B cell (primary cell): Measurements from ENCODE around the gene CNGB1. TPM values are rescaled to one million over a fixed set of nuclear protein-coding genes. Genes with fewer than 3 reads are reported as not detected.

Experiments used
- ATAC-seq: fragments of 200-7000 bp; cut with Tn5 transposase; one replicate; pipeline ENCODE4 v1.10.0; 2021; ENCODE audit warnings: low read depth, mild to moderate bottlenecking, moderate number of reproducible peaks, moderate library complexity
- CTCF ChIA-PET: fragments of 350-600 bp; sonication (Branson Sonifier 250); formaldehyde crosslinking; loops from one replicate; lab custom pipeline; 2021; ENCODE audit warnings: antibody characterized with exemption, inconsistent platforms; lab: Charles Lee
- POLR2A ChIA-PET: fragments of 350-600 bp; sonication (Branson Sonifier 250); formaldehyde crosslinking; loops from one replicate; lab custom pipeline; 2021; ENCODE audit warnings: antibody characterized with exemption; lab: Charles Lee
- DNase-seq: peaks from one replicate; pipeline ENCODE4 v3.0.0; 2013
- H2AFZ ChIP-seq: 2 replicates; pipeline ENCODE4 v1.6.1; 2012; ENCODE audit warnings: mild to moderate bottlenecking, low read depth, low read length; ENCODE audit not compliant: insufficient read depth, poor library complexity, severe bottlenecking
- H3K27ac ChIP-seq, 2 donors: 1 replicate in 1 of 2; 2 replicates in 1 of 2; pipeline ENCODE4 v1.5.1; 2012 to 2013; ENCODE audit warnings: low read length in 2 of 2, mild to moderate bottlenecking in 2 of 2, moderate library complexity in 1 of 2
- H3K27me3 ChIP-seq, 4 experiments: fragments of 200-600 bp in 1 of 4; sonication (generic) in 1 of 4; replicated peaks in 1 of 4; 1 replicate in 2 of 4; 2 replicates in 2 of 4; pipeline versions ENCODE4 v1.6.1 to v1.7.0; 2013 to 2016; ENCODE audit warnings: low read length in 3 of 4, mild to moderate bottlenecking in 2 of 4, mixed read lengths in 1 of 4, moderate library complexity in 1 of 4; ENCODE audit not compliant: insufficient read depth in 4 of 4, control insufficient read depth in 3 of 4; ENCODE audit errors: control extremely low read depth in 1 of 4
- H3K36me3 ChIP-seq, 2 experiments: replicated peaks in 1 of 2; 1 replicate in 1 of 2; 2 replicates in 1 of 2; pipeline versions ENCODE4 v1.6.1 to v1.7.1; 2013; ENCODE audit warnings: low read length in 1 of 2; ENCODE audit not compliant: insufficient read depth in 2 of 2, control insufficient read depth in 1 of 2; ENCODE audit errors: control extremely low read depth in 1 of 2, extremely low read depth in 1 of 2
- H3K4me1 ChIP-seq, 2 donors: fragments of 200-600 bp in 1 of 2; sonication (generic) in 1 of 2; 1 replicate in 1 of 2; 2 replicates in 1 of 2; pipeline versions ENCODE4 v1.5.1 to v1.6.1; 2013 to 2017; ENCODE audit warnings: low read length in 2 of 2; ENCODE audit not compliant: control insufficient read depth in 2 of 2, insufficient read depth in 2 of 2
- H3K4me2 ChIP-seq: replicated peaks from 2 replicates; pipeline ENCODE3; 2012; ENCODE audit warnings: mild to moderate bottlenecking, low read depth, low read length; ENCODE audit not compliant: poor library complexity, severe bottlenecking
- H3K4me3 ChIP-seq, 5 experiments: fragments of 200-600 bp in 1 of 5; sonication (generic) in 1 of 5; 1 replicate in 3 of 5; 2 replicates in 2 of 5; pipeline versions ENCODE4 v1.5.1 to v1.7.0; 2011 to 2016; ENCODE audit warnings: low read length in 4 of 5, mild to moderate bottlenecking in 4 of 5, low read depth in 2 of 5, control low read depth in 1 of 5, moderate library complexity in 1 of 5; ENCODE audit not compliant: insufficient read depth in 1 of 5; ENCODE audit errors: control extremely low read depth in 1 of 5, extremely low read depth in 1 of 5
- H3K79me2 ChIP-seq: fragments of 200-600 bp; sonication (generic); one replicate; pipeline ENCODE4 v1.6.0; 2016; ENCODE audit warnings: low read length; ENCODE audit not compliant: control insufficient read depth, insufficient read depth
- H3K9ac ChIP-seq: fragments of 200-600 bp; sonication (generic); 2 replicates; pipeline ENCODE4 v1.6.1; 2017; ENCODE audit warnings: mild to moderate bottlenecking, low read length, moderate library complexity
- H3K9me3 ChIP-seq, 3 donors: one replicate each; pipeline versions ENCODE4 v1.6.1 to v1.7.1; 2013; ENCODE audit warnings: low read length in 2 of 3; ENCODE audit not compliant: control insufficient read depth in 2 of 3, insufficient read depth in 1 of 3; ENCODE audit errors: control extremely low read depth in 1 of 3
- H4K20me1 ChIP-seq: 2 replicates; pipeline ENCODE4 v1.6.0; 2012; ENCODE audit warnings: mild to moderate bottlenecking, low read length; ENCODE audit not compliant: insufficient read depth, control insufficient read depth, poor library complexity, severe bottlenecking
- H3K27ac Mint-ChIP-seq: one replicate; pipeline ENCODE4 v1.8.0; 2021; ENCODE audit warnings: mixed read lengths
- H3K27me3 Mint-ChIP-seq: one replicate; pipeline ENCODE4 v1.8.0; 2021; ENCODE audit warnings: mixed read lengths
- H3K4me1 Mint-ChIP-seq: one replicate; pipeline ENCODE4 v1.8.0; 2021; ENCODE audit warnings: mixed read lengths
- H3K4me3 Mint-ChIP-seq: one replicate; pipeline ENCODE4 v1.8.0; 2021; ENCODE audit warnings: mixed read lengths
- H3K9me3 Mint-ChIP-seq: one replicate; pipeline ENCODE4 v1.8.0; 2022; ENCODE audit warnings: mixed read lengths; ENCODE audit not compliant: insufficient read depth
- EZH2 ChIP-seq: IDR thresholded peaks from 2 replicates; pipeline ENCODE4 v1.6.1; 2012; ENCODE audit warnings: borderline replicate concordance, low read depth, mild to moderate bottlenecking, moderate library complexity, low read length; ENCODE audit not compliant: insufficient read depth, poor library complexity, severe bottlenecking
- WGBS: methylation state at CpG from one replicate; pipeline ENCODE4 v1.1.5; 2013; ENCODE audit warnings: missing lambda C conversion rate; ENCODE audit not compliant: insufficient coverage; 5-methylcytosine and 5-hydroxymethylcytosine counted together
- intact Hi-C: fragments of 100-400 bp; cut with micrococcal nuclease; formaldehyde crosslinking; loops from one replicate; pipeline ENCODE4 v1.10.0; 2022
- polyA plus RNA-seq: library from polyadenylated mRNA; depleted of rRNA; stranded (reverse); fragments of >200 nt; gene quantifications from 2 replicates; pipeline ENCODE4 v1.2.3, GENCODE V29; 2012
- total RNA-seq, 2 donors: library from RNA; stranded (reverse); fragments of 120-200 nt in 1 of 2; gene quantifications; 1 replicate in 1 of 2; 2 replicates in 1 of 2; pipeline versions ENCODE4 v1.2.3 to v1.2.4, GENCODE V29; 2013 to 2022
- TF ChIP-seq, protein P1 (sequence below): fragments of 200-600 bp; IDR thresholded peaks from one replicate; pipeline ENCODE4 v1.8.0; 2022; ENCODE audit warnings: antibody characterized with exemption, mild to moderate bottlenecking

CNGB1 gene
- total and polyA plus RNA-seq, 2 donors (not counting 1 experiment from before 2014, with no cell fraction given) = not detected

GRCh38 chr16:57957673-57958392 lies 13.1 kb downstream of the CNGB1 start:
- Histone ChIP-seq H3K27me3 (no peaks in the 10 kb centered on the region), H3K4me2 (no peak overlapping the region), H3K4me1 (no peaks in the 10 kb centered on the region), H3K9me3 (peaks cover 0 to under 1% (median 0%) of the 10 kb centered on the region in 3 donors), H3K36me3 (no peaks in the 10 kb centered on the region), H4K20me1 (no peaks in the 10 kb centered on the region), H2AFZ (no peak overlapping the region), H3K79me2 (no peaks in the 10 kb centered on the region), H3K27ac (no peak overlapping the region), H3K4me3 (no peak overlapping the region), H3K9ac (no peak overlapping the region)
- Mint-ChIP-seq H3K4me1 (no peaks in the 10 kb centered on the region), H3K9me3 (no peaks in the 10 kb centered on the region), H3K27me3 (peaks cover 11% of the 10 kb centered on the region), H3K27ac (no peak overlapping the region), H3K4me3 (no peak overlapping the region)
- ChIA-PET POLR2A (no interaction called here), CTCF (no interaction called here)
- no peak for ATAC-seq
- WGBS = 90% methylated on average over 3 of the region's 8 CpGs
- TF ChIP-seq, protein P1, sequence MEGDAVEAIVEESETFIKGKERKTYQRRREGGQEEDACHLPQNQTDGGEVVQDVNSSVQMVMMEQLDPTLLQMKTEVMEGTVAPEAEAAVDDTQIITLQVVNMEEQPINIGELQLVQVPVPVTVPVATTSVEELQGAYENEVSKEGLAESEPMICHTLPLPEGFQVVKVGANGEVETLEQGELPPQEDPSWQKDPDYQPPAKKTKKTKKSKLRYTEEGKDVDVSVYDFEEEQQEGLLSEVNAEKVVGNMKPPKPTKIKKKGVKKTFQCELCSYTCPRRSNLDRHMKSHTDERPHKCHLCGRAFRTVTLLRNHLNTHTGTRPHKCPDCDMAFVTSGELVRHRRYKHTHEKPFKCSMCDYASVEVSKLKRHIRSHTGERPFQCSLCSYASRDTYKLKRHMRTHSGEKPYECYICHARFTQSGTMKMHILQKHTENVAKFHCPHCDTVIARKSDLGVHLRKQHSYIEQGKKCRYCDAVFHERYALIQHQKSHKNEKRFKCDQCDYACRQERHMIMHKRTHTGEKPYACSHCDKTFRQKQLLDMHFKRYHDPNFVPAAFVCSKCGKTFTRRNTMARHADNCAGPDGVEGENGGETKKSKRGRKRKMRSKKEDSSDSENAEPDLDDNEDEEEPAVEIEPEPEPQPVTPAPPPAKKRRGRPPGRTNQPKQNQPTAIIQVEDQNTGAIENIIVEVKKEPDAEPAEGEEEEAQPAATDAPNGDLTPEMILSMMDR = no peak
- TF ChIP-seq EZH2 = no peak
- intact Hi-C loops = no loop called here
- no peak for DNase-seq

GRCh38 chr16:57956924-57957672 lies 13.8 kb downstream of the CNGB1 start:
- Mint-ChIP-seq H3K27me3 (peaks cover 11% of the 10 kb centered on the region), H3K4me3 (no peak overlapping the region), H3K27ac (no peak overlapping the region), H3K9me3 (no peaks in the 10 kb centered on the region), H3K4me1 (no peaks in the 10 kb centered on the region)
- no peak for TF ChIP-seq EZH2
- TF ChIP-seq, protein P1 = no peak
- Histone ChIP-seq H3K27ac (no peak overlapping the region), H2AFZ (no peak overlapping the region), H3K79me2 (no peaks in the 10 kb centered on the region), H3K27me3 (no peaks in the 10 kb centered on the region), H3K4me1 (no peaks in the 10 kb centered on the region), H3K4me3 (no peak overlapping the region), H3K9me3 (no peaks in the 10 kb centered on the region), H4K20me1 (no peaks in the 10 kb centered on the region), H3K9ac (no peak overlapping the region), H3K36me3 (no peaks in the 10 kb centered on the region), H3K4me2 (no peak overlapping the region)
- 90% methylated on average over 5 of the region's 8 CpGs for WGBS
- ChIA-PET CTCF (no interaction called here), POLR2A (no interaction called here)
- DNase-seq = no peak
- ATAC-seq = no peak
- intact Hi-C loops = no loop called here
